Stimulated activated CD4-positive, alpha-beta T cell treated with anti-CD3 and anti-CD28 coated beads, Interleukin-12 subunit alpha, Interleukin-12 subunit beta, amount 100 ng/mL, for 48 hours (primary cell): ENCODE measurements around the gene CFP.

Source experiments
- DNase-seq, 3 donors: peaks; one replicate each; pipeline ENCODE4 v3.0.0-alpha.2; 2020; ENCODE audit warnings: low read depth in 2 of 3, low spot score in 1 of 3

CFP gene

GRCh38 chrX:47576021-47576898 is 53.5 kb downstream of the CFP start:
- DNase-seq: no peak

DNA sequence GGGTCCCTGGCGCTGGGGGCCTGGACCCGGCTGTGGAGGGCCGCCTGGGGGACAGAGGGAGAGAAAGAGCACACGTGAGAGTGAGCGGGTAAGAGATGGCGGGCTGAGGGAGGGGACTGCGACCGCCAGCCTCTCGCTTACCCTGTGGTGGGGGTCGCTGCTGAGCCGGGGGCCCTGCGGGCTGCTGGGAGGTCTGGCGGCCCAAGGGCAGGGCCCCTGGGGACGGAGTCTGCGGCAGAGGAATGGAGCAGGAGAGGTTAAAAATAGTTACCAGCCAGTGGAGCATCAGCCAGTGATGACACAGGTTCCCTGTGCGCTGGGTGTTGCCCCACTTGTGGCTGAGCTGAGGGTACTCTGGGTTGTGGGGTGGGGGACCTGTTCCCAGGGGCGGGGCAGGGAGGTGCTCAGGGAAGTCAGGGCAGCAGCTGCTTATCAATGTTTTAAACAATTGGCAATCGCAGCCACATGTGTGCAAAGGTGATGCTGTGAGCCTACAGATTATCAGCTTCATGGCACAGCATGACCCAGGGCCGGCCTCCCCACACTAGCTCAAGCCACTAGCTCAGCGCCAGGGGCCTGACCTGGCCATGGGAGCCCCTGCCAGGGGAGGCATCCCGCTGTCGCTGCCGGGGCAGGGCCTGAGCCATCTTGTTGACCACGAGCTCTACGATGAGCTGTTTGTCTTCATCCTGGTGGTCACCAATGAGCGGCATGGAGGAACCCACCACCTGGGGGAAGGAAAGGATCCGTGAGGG is 55.0 kb downstream of the CFP start:
- no peak for DNase-seq

DNA sequence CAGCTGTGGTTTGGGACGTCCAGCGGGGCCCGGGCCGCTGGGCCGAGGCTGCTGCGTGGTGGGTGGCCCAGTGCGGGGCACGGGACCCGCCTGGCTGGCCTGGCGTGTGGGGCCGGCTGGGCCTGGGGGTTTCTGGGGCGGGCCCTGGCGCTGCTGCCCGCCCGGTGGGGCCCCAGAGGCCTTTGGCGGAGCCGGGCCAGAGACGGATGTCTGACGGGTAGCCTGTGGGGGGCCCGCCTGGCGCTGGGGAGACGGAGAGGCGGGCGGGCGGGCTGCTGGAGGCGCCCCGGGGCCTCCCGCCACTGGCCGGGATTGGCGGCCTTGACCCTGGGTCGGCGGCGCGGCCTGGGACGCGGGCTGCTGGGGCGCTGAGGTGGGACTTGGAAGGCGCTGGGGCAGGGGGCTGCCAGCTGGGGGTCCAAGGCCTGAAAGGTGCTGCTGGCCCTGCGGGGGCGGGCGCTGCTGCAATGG is 55.6 kb downstream of the CFP start:
- no peak for DNase-seq

DNA sequence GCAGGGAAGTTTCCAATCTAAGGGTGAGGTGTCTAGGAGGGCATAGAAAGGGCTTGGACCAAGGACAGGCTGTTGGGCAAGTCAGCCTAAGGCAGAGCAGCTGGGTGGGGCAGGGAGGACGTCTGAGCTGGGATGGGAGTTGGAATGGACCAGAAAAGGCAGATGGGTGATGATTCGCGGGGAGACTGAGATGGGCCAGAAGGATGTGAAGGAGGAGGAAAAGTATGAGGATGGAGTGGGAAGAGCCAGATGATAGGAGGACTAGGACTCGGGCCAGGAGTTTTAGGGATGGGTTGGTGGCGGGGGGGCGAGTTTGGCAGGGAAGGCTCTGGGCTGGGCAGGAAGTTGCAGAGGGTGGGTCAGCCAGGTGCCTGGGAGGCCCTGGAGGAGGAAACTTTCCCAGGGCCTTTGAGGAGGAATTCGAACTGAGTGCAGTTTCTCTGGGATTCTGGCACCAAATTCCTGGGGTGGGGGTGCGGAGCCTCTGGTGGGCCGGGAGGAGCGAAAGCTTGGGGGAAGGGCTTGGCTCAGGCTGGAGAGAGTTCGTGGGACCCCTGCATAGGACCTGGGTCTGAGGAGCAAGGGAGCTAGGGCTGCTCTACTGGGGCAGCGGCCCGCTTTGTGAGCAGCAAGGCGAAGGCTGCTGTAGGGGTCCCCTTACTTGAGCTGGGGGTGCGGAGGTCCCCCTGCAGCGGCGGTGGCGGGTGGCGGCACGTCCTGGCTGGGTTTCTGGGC is 56.2 kb downstream of the CFP start:
- DNase-seq: no peak
